ENCODE data around the gene TNNT3.

DNA sequence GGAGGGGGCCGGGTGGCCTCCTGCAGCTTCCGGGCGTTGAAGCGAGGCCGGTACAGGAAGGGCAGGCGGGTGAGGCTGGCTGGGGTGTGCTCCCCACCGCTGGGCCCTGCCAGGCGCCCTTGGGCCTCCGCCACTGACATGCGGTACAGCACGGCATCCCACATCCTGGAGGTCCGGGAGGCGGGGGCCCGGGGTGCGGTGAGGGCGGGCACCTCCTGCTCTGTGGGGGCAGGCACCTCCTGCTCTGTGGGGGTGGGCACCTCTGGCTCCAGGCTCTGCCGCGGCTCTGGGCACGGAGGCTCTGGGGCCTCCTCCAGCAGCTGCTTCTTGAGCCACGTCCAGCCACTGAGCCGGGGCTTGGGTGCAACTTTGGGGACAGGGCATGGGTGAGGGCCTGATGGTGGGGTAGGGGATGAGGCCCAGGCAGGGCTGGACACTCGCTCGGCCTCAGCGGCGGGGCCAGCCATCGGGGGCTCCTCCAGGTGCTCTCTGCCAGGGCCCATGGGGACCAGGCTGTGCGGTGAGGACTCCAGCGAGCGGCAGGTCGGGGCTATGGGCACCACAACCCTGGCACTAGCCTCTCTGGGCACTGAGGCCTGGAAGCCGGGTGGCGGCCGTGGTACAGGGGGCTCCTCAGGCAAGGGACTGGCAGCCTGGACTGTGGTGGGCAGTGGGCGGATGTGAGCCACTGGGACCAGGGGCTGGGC, 30.1 kb upstream of the TNNT3 start:
- TF ChIP-seq, protein P1, sequence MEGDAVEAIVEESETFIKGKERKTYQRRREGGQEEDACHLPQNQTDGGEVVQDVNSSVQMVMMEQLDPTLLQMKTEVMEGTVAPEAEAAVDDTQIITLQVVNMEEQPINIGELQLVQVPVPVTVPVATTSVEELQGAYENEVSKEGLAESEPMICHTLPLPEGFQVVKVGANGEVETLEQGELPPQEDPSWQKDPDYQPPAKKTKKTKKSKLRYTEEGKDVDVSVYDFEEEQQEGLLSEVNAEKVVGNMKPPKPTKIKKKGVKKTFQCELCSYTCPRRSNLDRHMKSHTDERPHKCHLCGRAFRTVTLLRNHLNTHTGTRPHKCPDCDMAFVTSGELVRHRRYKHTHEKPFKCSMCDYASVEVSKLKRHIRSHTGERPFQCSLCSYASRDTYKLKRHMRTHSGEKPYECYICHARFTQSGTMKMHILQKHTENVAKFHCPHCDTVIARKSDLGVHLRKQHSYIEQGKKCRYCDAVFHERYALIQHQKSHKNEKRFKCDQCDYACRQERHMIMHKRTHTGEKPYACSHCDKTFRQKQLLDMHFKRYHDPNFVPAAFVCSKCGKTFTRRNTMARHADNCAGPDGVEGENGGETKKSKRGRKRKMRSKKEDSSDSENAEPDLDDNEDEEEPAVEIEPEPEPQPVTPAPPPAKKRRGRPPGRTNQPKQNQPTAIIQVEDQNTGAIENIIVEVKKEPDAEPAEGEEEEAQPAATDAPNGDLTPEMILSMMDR (IDR thresholded peaks at IDR 0.05; ENCODE audit: insufficient read depth, low read length, poor library complexity, severe bottlenecking): no peak
- no peak for TF ChIP-seq EZH2phosphoT487 (conservative IDR thresholded peaks at IDR 0.05; ENCODE audit: low read length)

All from SU-DHL-6 (cell line).